ENCODE data around the gene CNTFR. TPM values are rescaled to one million over a fixed set of nuclear protein-coding genes. Genes with fewer than 3 reads are reported as not detected.

CNTFR gene
- total and polyA plus RNA-seq, 2 of the 8 experiments (the other 6 are each of a cell fraction or from before 2014, with no cell fraction given), result 1.2 to 4.2 TPM

GRCh38 chr9:34607331-34607730 lies 17.8 kb upstream of the CNTFR start:
- Histone ChIP-seq H4K91ac (replicated peaks; ENCODE audit: insufficient read length, low read length) (no peak overlapping the region), H2AFZ (ENCODE audit: low read length) (no peak overlapping the region), H3K18ac (ENCODE audit: extremely low read depth, low read length) (no peak overlapping the region), H3K4me3 (ENCODE audit: extremely low read depth in 1 of 4, insufficient read depth in 2 of 4, low read depth in 3 of 4, low read length in 4 of 4) (no peak overlapping the region), H3K36me3 (ENCODE audit: control insufficient read depth in 2 of 4, insufficient read depth in 4 of 4, low read length in 3 of 4) (no peaks in the 10 kb centered on the region), H4K20me1 (replicated peaks in 1 of 2; ENCODE audit: control insufficient read depth in 1 of 2, insufficient read depth in 2 of 2, low read length in 2 of 2) (no peaks in the 10 kb centered on the region), H2AK5ac (ENCODE audit: low read depth, low read length) (no peak overlapping the region), H3K27ac (ENCODE audit: low read depth, low read length) (no peak overlapping the region), H3K4me2 (ENCODE audit: insufficient read depth in 1 of 2, low read depth in 2 of 2, low read length in 2 of 2) (no peak overlapping the region), H2BK12ac (ENCODE audit: low read depth, low read length) (no peak overlapping the region), H2BK15ac (ENCODE audit: low read length) (no peak overlapping the region), H4K8ac (ENCODE audit: extremely low read depth, insufficient read depth, low read length) (no peak overlapping the region), H3K9me3 (ENCODE audit: insufficient read depth in 2 of 2, low read depth in 1 of 2, low read length in 1 of 2) (no peaks in the 10 kb centered on the region), H3K56ac (replicated peaks; ENCODE audit: insufficient read length, low read depth, low read length) (no peak overlapping the region), H3K27me3 (replicated peaks in 1 of 4; ENCODE audit: control insufficient read depth in 3 of 4, extremely low read depth in 1 of 4, insufficient read depth in 3 of 4, low read length in 3 of 4) (peaks cover 0 to 3% (median 0%) of the 10 kb centered on the region in 4 experiments; a peak in 1 of 7 replicates), H4K5ac (ENCODE audit: insufficient read length, low read depth, low read length) (no peak overlapping the region), H3K9ac (replicated peaks in 1 of 4; ENCODE audit: extremely low read depth in 1 of 4, low read depth in 3 of 4, low read length in 3 of 4) (no peak overlapping the region; a peak in 1 of 7 replicates), H3K14ac (ENCODE audit: insufficient read length) (no peak overlapping the region), H3K23ac (ENCODE audit: insufficient read length) (no peak overlapping the region), H2BK20ac (ENCODE audit: low read length) (no peak overlapping the region), H3K4me1 (replicated peaks in 1 of 4; ENCODE audit: control insufficient read depth in 3 of 4, insufficient read depth in 4 of 4, low read length in 3 of 4) (peaks cover 0 to 8% (median 5%) of the 10 kb centered on the region in 4 experiments; a peak in 6 of 7 replicates), H3K79me1 (ENCODE audit: low read depth, low read length) (no peaks in the 10 kb centered on the region), H3K79me2 (ENCODE audit: control insufficient read depth in 1 of 2, insufficient read depth in 2 of 2, low read length in 2 of 2) (no peaks in the 10 kb centered on the region), H3K23me2 (ENCODE audit: low read depth, low read length) (peaks cover 7% of the 10 kb centered on the region; the same call in 1 of the 2 replicates), H2BK5ac (ENCODE audit: low read depth, low read length) (no peak overlapping the region; the same call in 1 of the 2 replicates), H3K4ac (replicated peaks; ENCODE audit: insufficient read length, low read depth, low read length) (no peak overlapping the region), H2BK120ac (replicated peaks; ENCODE audit: low read depth, low read length) (no peak overlapping the region)
- CTCF ChIA-PET (ENCODE audit: partially characterized antibody), result interaction anchor here (0.6 to 16.9 kb wide), 10 partner anchors 10 to 113 kb away, joined by 3 to 401 read pairs (median 69); partner anchors contain the start of genes ARID3C and SIGMAR1
- WGBS, 2 experiments (ENCODE audit: extremely low coverage in 1 of 2, insufficient coverage in 1 of 2, insufficient read length in 1 of 2, insufficient replicate concordance in 2 of 2, low coverage in 1 of 2, low lambda C conversion rate in 2 of 2, missing lambda C conversion rate in 1 of 2), result 72% methylated on average over 2 of the region's 2 CpGs; no CpG with 5 or more reads in 1 of the 2 experiments
- FAIRE-seq, result no peak
- DNase-seq (ENCODE audit: low read depth in 1 of 2, low spot score in 2 of 2), result no peak
- POLR2A ChIA-PET (ENCODE audit: partially characterized antibody), result no interaction called here
- TF ChIP-seq CHD2 (IDR thresholded peaks at IDR 0.05; ENCODE audit: low read length) (no peak), SIRT6 (IDR thresholded peaks at IDR 0.05; ENCODE audit: low read length) (no peak), PHF8 (conservative IDR thresholded peaks at IDR 0.05; ENCODE audit: low read depth, low read length) (no peak), RBBP5 (IDR thresholded peaks at IDR 0.05; ENCODE audit: borderline replicate concordance, low read depth, low read length) (no peak), MAFK (IDR thresholded peaks at IDR 0.05; ENCODE audit: low read depth, low read length) (no peak), FOSL1 (IDR thresholded peaks at IDR 0.05; ENCODE audit: insufficient read depth, low read depth, low read length) (no peak), JUND (IDR thresholded peaks at IDR 0.05; ENCODE audit: low read length) (no peak), EGR1 (IDR thresholded peaks at IDR 0.05; ENCODE audit: borderline replicate concordance, low read depth, low read length) (no peak), KDM4A (IDR thresholded peaks at IDR 0.05; ENCODE audit: low read depth, low read length, severe bottlenecking) (no peak), SIX5 (IDR thresholded peaks at IDR 0.05; ENCODE audit: low read depth, low read length) (no peak)
- TF ChIP-seq, protein P1, sequence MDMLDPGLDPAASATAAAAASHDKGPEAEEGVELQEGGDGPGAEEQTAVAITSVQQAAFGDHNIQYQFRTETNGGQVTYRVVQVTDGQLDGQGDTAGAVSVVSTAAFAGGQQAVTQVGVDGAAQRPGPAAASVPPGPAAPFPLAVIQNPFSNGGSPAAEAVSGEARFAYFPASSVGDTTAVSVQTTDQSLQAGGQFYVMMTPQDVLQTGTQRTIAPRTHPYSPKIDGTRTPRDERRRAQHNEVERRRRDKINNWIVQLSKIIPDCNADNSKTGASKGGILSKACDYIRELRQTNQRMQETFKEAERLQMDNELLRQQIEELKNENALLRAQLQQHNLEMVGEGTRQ (IDR thresholded peaks at IDR 0.05; ENCODE audit: low read length), result no peak
- TF ChIP-seq, protein P2, sequence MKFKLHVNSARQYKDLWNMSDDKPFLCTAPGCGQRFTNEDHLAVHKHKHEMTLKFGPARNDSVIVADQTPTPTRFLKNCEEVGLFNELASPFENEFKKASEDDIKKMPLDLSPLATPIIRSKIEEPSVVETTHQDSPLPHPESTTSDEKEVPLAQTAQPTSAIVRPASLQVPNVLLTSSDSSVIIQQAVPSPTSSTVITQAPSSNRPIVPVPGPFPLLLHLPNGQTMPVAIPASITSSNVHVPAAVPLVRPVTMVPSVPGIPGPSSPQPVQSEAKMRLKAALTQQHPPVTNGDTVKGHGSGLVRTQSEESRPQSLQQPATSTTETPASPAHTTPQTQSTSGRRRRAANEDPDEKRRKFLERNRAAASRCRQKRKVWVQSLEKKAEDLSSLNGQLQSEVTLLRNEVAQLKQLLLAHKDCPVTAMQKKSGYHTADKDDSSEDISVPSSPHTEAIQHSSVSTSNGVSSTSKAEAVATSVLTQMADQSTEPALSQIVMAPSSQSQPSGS (IDR thresholded peaks at IDR 0.05; ENCODE audit: low read length), result no peak

Measured in H1 (cell line).